Prostate gland (tissue), 2 donors: ENCODE data around the gene PDE11A.

Experiments used
- POLR2A ChIP-seq: fragments of 450-650 bp; IDR thresholded peaks from one replicate; pipeline ENCODE4 v1.6.1; 2016; ENCODE audit warnings: antibody characterized with exemption, mild to moderate bottlenecking
- POLR2AphosphoS5 ChIP-seq: sonication (generic); formaldehyde crosslinking; IDR thresholded peaks from one replicate; pipeline ENCODE4 v1.6.1; 2017; ENCODE audit warnings: antibody characterized with exemption
- TF ChIP-seq, protein P1 (sequence below), 4 experiments: fragments of 200-600 bp in 2 of 4; fragments of 450-650 bp in 2 of 4; sonication (generic) in 2 of 4; IDR thresholded peaks; 1 replicate in 3 of 4; 2 replicates in 1 of 4; pipeline ENCODE4 v1.5.1; 2016 to 2019; ENCODE audit warnings: antibody characterized with exemption in 4 of 4, mild to moderate bottlenecking in 2 of 4, moderate library complexity in 2 of 4

DNA sequence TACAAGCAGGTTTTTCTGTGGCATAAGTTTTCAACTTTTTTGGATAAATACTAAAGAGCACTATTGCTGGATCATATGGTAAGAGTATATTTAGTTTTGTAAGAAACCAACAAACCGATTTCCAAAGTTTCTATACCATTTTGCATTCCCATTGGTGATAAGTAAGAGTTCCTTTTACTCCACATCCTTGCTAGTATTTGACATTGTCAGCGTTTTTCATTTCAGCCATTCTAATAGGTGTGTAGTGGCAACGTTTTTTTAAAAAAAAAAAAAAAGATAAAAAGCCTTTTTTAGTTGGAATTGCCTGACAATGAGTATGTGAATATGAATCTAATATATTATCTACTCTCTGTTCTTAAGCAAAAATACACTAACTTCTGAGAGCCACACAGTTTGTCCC is 494.1 kb downstream of the PDE11A start:
- no peak for TF ChIP-seq POLR2A
- no peak for TF ChIP-seq POLR2AphosphoS5
- TF ChIP-seq, protein P1, sequence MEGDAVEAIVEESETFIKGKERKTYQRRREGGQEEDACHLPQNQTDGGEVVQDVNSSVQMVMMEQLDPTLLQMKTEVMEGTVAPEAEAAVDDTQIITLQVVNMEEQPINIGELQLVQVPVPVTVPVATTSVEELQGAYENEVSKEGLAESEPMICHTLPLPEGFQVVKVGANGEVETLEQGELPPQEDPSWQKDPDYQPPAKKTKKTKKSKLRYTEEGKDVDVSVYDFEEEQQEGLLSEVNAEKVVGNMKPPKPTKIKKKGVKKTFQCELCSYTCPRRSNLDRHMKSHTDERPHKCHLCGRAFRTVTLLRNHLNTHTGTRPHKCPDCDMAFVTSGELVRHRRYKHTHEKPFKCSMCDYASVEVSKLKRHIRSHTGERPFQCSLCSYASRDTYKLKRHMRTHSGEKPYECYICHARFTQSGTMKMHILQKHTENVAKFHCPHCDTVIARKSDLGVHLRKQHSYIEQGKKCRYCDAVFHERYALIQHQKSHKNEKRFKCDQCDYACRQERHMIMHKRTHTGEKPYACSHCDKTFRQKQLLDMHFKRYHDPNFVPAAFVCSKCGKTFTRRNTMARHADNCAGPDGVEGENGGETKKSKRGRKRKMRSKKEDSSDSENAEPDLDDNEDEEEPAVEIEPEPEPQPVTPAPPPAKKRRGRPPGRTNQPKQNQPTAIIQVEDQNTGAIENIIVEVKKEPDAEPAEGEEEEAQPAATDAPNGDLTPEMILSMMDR (IDR thresholded peaks at IDR 0.05): no peak
